ENCODE measurements around the gene LAMA1. TPM values are rescaled to one million over a fixed set of nuclear protein-coding genes. Genes with fewer than 3 reads are reported as not detected.

The LAMA1 gene
- total RNA-seq, 1 donor from 2014 or later: 75.0 TPM

DNA sequence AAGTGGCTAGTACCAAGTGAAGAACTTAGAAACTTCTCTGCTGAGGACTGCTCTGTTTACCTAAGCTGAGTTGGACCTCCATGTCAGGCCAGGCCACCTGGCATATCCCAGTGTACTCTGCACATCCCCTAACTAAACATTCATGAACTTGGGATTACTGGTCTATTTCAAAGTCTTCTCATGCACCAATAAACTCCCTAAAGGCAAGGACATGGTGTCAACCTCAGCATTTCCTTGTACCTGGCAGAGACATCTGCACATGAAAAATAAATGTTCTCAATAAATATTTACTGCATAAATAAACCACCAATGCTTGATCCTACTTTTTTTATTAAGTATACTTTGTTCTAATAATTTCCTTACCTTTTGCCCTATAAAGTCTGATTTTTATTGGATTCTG, 124.8 kb downstream of the LAMA1 start:
- TF ChIP-seq, protein P1, sequence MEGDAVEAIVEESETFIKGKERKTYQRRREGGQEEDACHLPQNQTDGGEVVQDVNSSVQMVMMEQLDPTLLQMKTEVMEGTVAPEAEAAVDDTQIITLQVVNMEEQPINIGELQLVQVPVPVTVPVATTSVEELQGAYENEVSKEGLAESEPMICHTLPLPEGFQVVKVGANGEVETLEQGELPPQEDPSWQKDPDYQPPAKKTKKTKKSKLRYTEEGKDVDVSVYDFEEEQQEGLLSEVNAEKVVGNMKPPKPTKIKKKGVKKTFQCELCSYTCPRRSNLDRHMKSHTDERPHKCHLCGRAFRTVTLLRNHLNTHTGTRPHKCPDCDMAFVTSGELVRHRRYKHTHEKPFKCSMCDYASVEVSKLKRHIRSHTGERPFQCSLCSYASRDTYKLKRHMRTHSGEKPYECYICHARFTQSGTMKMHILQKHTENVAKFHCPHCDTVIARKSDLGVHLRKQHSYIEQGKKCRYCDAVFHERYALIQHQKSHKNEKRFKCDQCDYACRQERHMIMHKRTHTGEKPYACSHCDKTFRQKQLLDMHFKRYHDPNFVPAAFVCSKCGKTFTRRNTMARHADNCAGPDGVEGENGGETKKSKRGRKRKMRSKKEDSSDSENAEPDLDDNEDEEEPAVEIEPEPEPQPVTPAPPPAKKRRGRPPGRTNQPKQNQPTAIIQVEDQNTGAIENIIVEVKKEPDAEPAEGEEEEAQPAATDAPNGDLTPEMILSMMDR (conservative IDR thresholded peaks at IDR 0.05): no peak
- Mint-ChIP-seq H3K9me3 (no peaks in the 10 kb centered on the region), H3K4me3 (no peak overlapping the region), H3K27me3 (no peaks in the 10 kb centered on the region), H3K27ac (no peak overlapping the region), H3K36me3 (peaks cover 3% of the 10 kb centered on the region), H3K4me1 (ENCODE audit: unreplicated experiment) (peaks cover 6% of the 10 kb centered on the region)
- DNase-seq (ENCODE audit: extremely low spot score, unreplicated experiment): no peak

DNA sequence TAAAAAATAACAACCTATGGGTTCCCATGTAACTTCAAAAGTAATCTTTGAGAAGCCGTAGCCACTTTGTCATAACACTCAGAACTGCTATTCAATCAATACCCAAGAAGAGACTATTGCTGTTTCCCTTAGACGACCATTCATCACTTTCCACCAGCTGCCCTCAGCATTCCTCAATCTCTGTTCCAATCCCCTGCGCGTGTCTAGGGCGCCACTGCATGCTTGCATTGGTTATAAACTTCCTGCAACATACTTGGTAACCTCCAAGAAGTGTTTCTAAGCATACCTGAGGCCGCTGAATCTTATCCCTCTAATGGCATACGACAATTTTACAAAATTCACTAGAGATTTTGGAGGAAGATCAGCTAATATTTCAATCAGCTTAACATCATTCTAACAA, 134.2 kb downstream of the LAMA1 start:
- no peak overlapping the region for H3K27ac Mint-ChIP-seq
- DNase-seq (ENCODE audit: extremely low spot score, unreplicated experiment): no peak
- peaks cover 26% of the 10 kb centered on the region for H3K36me3 Mint-ChIP-seq
- peaks cover 4% of the 10 kb centered on the region for H3K9me3 Mint-ChIP-seq
- no peak overlapping the region for H3K4me3 Mint-ChIP-seq
- H3K4me1 Mint-ChIP-seq (ENCODE audit: unreplicated experiment): peaks cover 4% of the 10 kb centered on the region
- TF ChIP-seq, protein P1 (conservative IDR thresholded peaks at IDR 0.05): no peak
- H3K27me3 Mint-ChIP-seq: no peaks in the 10 kb centered on the region

DNA sequence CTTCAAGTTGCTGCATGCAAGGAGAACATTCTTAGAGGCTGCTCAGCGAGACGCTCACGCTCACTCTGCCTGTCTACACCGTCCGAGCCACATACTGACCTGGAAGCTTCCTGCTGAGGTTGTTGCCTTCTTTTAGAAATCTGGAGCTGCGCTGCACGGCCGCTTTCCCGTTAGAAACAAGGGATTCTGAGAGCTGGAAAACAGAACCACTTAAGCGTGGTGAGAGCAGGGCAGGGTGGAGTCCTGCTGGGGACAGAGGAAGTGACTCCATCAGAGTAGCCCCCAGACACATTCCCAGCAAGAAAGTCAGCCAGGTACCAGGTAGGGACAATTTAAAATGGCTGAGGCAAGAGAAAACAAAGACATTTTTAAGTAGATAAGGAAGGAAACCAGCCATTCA, 135.2 kb downstream of the LAMA1 start:
- Mint-ChIP-seq H3K4me3 (no peak overlapping the region), H3K9me3 (peaks cover 4% of the 10 kb centered on the region), H3K4me1 (ENCODE audit: unreplicated experiment) (peaks cover 4% of the 10 kb centered on the region), H3K36me3 (peaks cover 26% of the 10 kb centered on the region), H3K27me3 (no peaks in the 10 kb centered on the region), H3K27ac (no peak overlapping the region)
- TF ChIP-seq, protein P1 (conservative IDR thresholded peaks at IDR 0.05): no peak
- DNase-seq (ENCODE audit: extremely low spot score, unreplicated experiment): no peak

DNA sequence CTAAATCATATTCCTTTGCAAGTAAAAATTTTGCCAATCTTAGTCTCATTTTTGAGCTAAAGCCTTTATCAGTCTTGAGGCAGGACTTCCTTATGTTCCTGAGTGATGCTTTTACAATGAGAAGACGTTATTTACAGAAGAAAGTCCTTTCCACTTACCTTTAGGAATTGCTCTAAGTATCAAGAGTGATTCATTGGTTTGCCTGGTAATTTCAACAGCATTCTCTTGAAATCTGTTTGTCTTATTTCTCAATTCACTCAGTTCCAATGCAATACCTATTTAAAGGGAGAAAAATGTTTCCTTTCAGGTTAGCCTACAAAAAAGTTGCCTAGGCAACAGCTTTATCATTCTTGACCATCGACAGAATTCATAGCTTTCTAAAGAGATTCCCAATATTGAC, 137.2 kb downstream of the LAMA1 start:
- Mint-ChIP-seq H3K9me3 (peaks cover 4% of the 10 kb centered on the region), H3K27me3 (no peaks in the 10 kb centered on the region), H3K27ac (no peak overlapping the region), H3K4me3 (no peak overlapping the region), H3K36me3 (peaks cover 21% of the 10 kb centered on the region), H3K4me1 (ENCODE audit: unreplicated experiment) (peaks cover 4% of the 10 kb centered on the region)
- DNase-seq (ENCODE audit: extremely low spot score, unreplicated experiment): no peak
- TF ChIP-seq, protein P1 (conservative IDR thresholded peaks at IDR 0.05): no peak

DNA sequence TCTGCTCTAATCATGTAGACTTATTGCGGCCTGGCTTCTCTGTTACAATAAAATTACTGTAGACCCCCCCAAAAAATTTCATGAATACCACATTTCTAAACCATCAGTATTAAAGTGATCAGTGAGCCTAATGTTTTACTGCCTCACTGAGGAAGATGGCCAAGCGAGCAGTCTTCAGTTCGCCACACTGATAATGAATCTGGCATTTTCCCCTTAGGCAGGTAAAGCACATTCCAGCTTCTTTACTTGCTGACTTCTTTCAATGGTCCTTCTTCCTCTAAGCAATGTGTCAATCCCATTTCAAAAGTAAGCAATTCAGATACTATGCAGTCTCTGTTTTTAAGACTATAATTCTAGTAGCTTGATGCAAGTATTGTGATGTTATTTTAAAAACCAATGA, 137.6 kb downstream of the LAMA1 start:
- TF ChIP-seq, protein P1 (conservative IDR thresholded peaks at IDR 0.05): no peak
- peaks cover 21% of the 10 kb centered on the region for H3K36me3 Mint-ChIP-seq

DNA sequence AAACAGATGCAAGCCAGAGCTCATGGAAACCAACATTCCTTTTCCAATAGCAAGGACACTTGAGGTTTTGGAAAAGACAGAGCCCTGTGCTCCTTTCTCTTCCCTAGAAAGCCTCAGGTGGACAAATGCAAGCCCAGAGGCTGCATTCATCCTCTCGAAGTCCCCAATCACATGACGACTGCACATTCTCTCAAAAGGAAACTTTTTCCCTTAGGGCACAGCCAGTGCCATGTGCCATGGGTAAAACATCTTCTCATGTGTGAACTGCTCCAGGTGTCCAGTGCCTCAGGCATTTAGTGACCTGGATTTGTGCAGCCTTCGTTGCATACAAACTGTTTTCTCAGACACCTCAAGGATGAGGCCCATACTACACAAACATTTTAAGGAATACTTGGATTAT, 140.7 kb downstream of the LAMA1 start:
- no peak for DNase-seq (ENCODE audit: extremely low spot score, unreplicated experiment)
- Mint-ChIP-seq H3K9me3 (peaks cover 4% of the 10 kb centered on the region), H3K4me3 (no peak overlapping the region), H3K4me1 (ENCODE audit: unreplicated experiment) (peaks cover 3% of the 10 kb centered on the region), H3K27me3 (no peaks in the 10 kb centered on the region), H3K36me3 (peaks cover 24% of the 10 kb centered on the region), H3K27ac (no peak overlapping the region)
- TF ChIP-seq, protein P1 (conservative IDR thresholded peaks at IDR 0.05): no peak

More for the DNA sequence above, 137.6 kb downstream of the LAMA1 start:
- Mint-ChIP-seq H3K4me1 (ENCODE audit: unreplicated experiment) (peaks cover 4% of the 10 kb centered on the region), H3K27ac (no peak overlapping the region), H3K9me3 (peaks cover 4% of the 10 kb centered on the region), H3K4me3 (no peak overlapping the region), H3K27me3 (no peaks in the 10 kb centered on the region)
- no peak for DNase-seq (ENCODE audit: extremely low spot score, unreplicated experiment)

Measured in type B pancreatic cell (in vitro differentiated cells).